Right hindlimb (tissue), 1 donor: ENCODE data around the gene CD63.
A peak's percentile ranks its signal among the peaks of the same experiment; 100 is the strongest.

ENCODE experiments used
- DNase-seq: peaks from one replicate; pipeline ENCODE4 v3.0.0-alpha.2; 2018

The CD63 gene

GRCh38 chr12:55684761-55685370 is 43.9 kb downstream of the CD63 start:
- DNase-seq = no peak

- DNase-seq = no peak
These were observed 45.1 kb downstream of the CD63 start for GRCh38 chr12:55683676-55684075.

- no peak for DNase-seq
These were observed 46.6 kb downstream of the CD63 start for GRCh38 chr12:55682087-55682796.

GRCh38 chr12:55681142-55682077 is 47.4 kb downstream of the CD63 start:
- peak; percentile 68 for DNase-seq

- no peak for DNase-seq
These were observed 49.1 kb downstream of the CD63 start for GRCh38 chr12:55679691-55680090.

- no peak for DNase-seq
These were observed 52.1 kb downstream of the CD63 start for GRCh38 chr12:55676707-55677106.

- no peak for DNase-seq
These were observed 53.1 kb downstream of the CD63 start for GRCh38 chr12:55675666-55676065.
